K562 (cell line): ENCODE results near the gene ENO2. TPM values are rescaled to one million over a fixed set of nuclear protein-coding genes. Genes with fewer than 3 reads are reported as not detected.

ENCODE experiments used
- CAMTA2 ChIP-seq: fragments of 250-450 bp; sonication (Bioruptor Pico); conservative IDR thresholded peaks from 2 replicates; pipeline ENCODE4 v1.5.1; 2022
- CHD7 ChIP-seq: fragments of 200-600 bp; sonication (generic); IDR thresholded peaks from one replicate; pipeline ENCODE4 v1.6.1; 2012; ENCODE audit warnings: mild to moderate bottlenecking, low read depth, low read length, inconsistent platforms
- DNMT1 ChIP-seq: fragments of 450-650 bp; IDR thresholded peaks from 2 replicates; pipeline ENCODE4 v1.6.1; 2016; ENCODE audit warnings: antibody characterized with exemption, mild to moderate bottlenecking
- HDAC1 ChIP-seq, 2 experiments: fragments of 450-650 bp; IDR thresholded peaks; 2 replicates each; pipeline ENCODE4 v1.6.1; 2016 to 2017; ENCODE audit warnings: inconsistent platforms in 1 of 2, mild to moderate bottlenecking in 1 of 2, moderate library complexity in 1 of 2
- NFIC ChIP-seq: fragments of 450-650 bp; IDR thresholded peaks from 2 replicates; pipeline ENCODE4 v1.6.1; 2017; ENCODE audit warnings: mild to moderate bottlenecking, inconsistent platforms
- NFRKB ChIP-seq: fragments of 450-650 bp; IDR thresholded peaks from 2 replicates; pipeline ENCODE4 v1.6.1; 2016; ENCODE audit warnings: low read depth
- NFYB ChIP-seq: IDR thresholded peaks from 2 replicates; pipeline ENCODE4 v1.6.1; 2011; ENCODE audit warnings: mild to moderate bottlenecking, moderate library complexity; ENCODE audit not compliant: insufficient read length; ENCODE audit errors: extremely low read depth
- RBM22 ChIP-seq: fragments of 200-400 bp; formaldehyde crosslinking; IDR thresholded peaks from 2 replicates; pipeline ENCODE4 v1.6.1; 2018; ENCODE audit warnings: low read length, low read depth; ENCODE audit not compliant: poor library complexity, severe bottlenecking
- SLC30A9 ChIP-seq: fragments of 250-450 bp; sonication (Bioruptor Pico); IDR thresholded peaks from 2 replicates; pipeline ENCODE4 v1.8.0; 2022; ENCODE audit warnings: mild to moderate bottlenecking, moderate library complexity
- SRF ChIP-seq, 2 experiments: fragments of 250-450, 450-650 bp in 1 of 2; sonication (Bioruptor Pico) in 1 of 2; sonication (generic) in 1 of 2; formaldehyde crosslinking; IDR thresholded peaks; 2 replicates each; pipeline versions ENCODE4 v1.5.0 to v1.5.1; 2020 to 2022; ENCODE audit warnings: mild to moderate bottlenecking in 1 of 2, missing genetic modification reagents in 1 of 2
- TAF1 ChIP-seq: IDR thresholded peaks from 2 replicates; pipeline ENCODE4 v1.6.1; 2011; ENCODE audit warnings: mild to moderate bottlenecking, low read length, moderate library complexity; ENCODE audit not compliant: insufficient read depth, control insufficient read depth, severe bottlenecking; ENCODE audit errors: extremely low read depth
- USF1 ChIP-seq: sonication (generic); formaldehyde crosslinking; IDR thresholded peaks from 2 replicates; pipeline ENCODE4 v1.9.0; 2022; ENCODE audit warnings: mild to moderate bottlenecking, missing genetic modification reagents
- ZC3H8 ChIP-seq: fragments of 450-650 bp; IDR thresholded peaks from 2 replicates; pipeline ENCODE4 v1.6.1; 2017
- ZNF408 ChIP-seq: fragments of 250-450 bp; sonication (Bioruptor Pico); IDR thresholded peaks from 2 replicates; pipeline ENCODE4 v1.4.0; 2020; ENCODE audit warnings: low read depth, mild to moderate bottlenecking, moderate library complexity
- polyA plus RNA-seq, 8 experiments: library from polyadenylated mRNA; depleted of rRNA in 4 of 8; stranded (reverse) in 5 of 8; unstranded in 3 of 8; fragments of >200 nt; fragmentation: Nextera tagmentation in 2 of 8; fragmentation: Illumina TruSeq in 1 of 8; extraction: Ambion mirVana in 2 of 8; extraction: Trizol in 1 of 8; gene quantifications; 2 replicates each; pipeline versions ENCODE4 v1.2.1 to v1.2.3, GENCODE V29; 2011 to 2014; ENCODE audit warnings: inconsistent platforms in 1 of 8, missing spikeins in 1 of 8
- total RNA-seq, 7 experiments: library from RNA; depleted of rRNA in 6 of 7; stranded (reverse); fragments of >200 nt in 6 of 7; fragmentation: Illumina TruSeq in 2 of 7; extraction: Trizol in 2 of 7; gene quantifications; 2 replicates each; pipeline versions ENCODE4 v1.2.1 to v1.2.3, GENCODE V29; 2011 to 2021; ENCODE audit warnings: low replicate concordance in 1 of 7
- TF ChIP-seq, protein P1 (sequence below): fragments of 250-450 bp; sonication (Bioruptor Pico); IDR thresholded peaks from 2 replicates; pipeline ENCODE4 v1.5.0; 2021

Gene ENO2
- total and polyA plus RNA-seq, 9 of the 15 experiments (the other 6 are each of a cell fraction or from before 2014, with no cell fraction given) = 10.9 to 43.3 (median 21.0) TPM

GRCh38 chr12:6904280-6905276, 9.8 kb upstream of the ENO2 start, which contains the start of gene LRRC23 (continued):
- no peak for TF ChIP-seq CHD7
- TF ChIP-seq TAF1 = no peak
- TF ChIP-seq USF1 (CRISPR knock-in tag) = no peak
- TF ChIP-seq NFRKB = no peak
- TF ChIP-seq ZC3H8 = no peak
- no peak for TF ChIP-seq SRF (CRISPR knock-in tag; IDR thresholded peaks at IDR 0.05)
- TF ChIP-seq HDAC1 (IDR thresholded peaks at IDR 0.05) = peak in 1 of 2 experiments; percentile 74; a peak in 2 of 4 replicates
- no peak for TF ChIP-seq ZNF408 (CRISPR knock-in tag)
- TF ChIP-seq, protein P1, sequence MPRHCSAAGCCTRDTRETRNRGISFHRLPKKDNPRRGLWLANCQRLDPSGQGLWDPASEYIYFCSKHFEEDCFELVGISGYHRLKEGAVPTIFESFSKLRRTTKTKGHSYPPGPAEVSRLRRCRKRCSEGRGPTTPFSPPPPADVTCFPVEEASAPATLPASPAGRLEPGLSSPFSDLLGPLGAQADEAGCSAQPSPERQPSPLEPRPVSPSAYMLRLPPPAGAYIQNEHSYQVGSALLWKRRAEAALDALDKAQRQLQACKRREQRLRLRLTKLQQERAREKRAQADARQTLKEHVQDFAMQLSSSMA (CRISPR knock-in tag) = no peak
- TF ChIP-seq SLC30A9 (CRISPR knock-in tag) = no peak
- no peak for TF ChIP-seq CAMTA2 (CRISPR knock-in tag)
- no peak for TF ChIP-seq DNMT1
- no peak for TF ChIP-seq RBM22
- peak; percentile 2 for TF ChIP-seq NFYB
- no peak for TF ChIP-seq NFIC
